M059J (cell line): ENCODE results near the gene KCNAB1. TPM values are rescaled to one million over a fixed set of nuclear protein-coding genes. Genes with fewer than 3 reads are reported as not detected.
"Not testable (repeated sequence)": the region's sequence is repeated elsewhere in the genome, so short reads cannot be mapped to it uniquely, and the experiment has no call there.

Experiments
- DNase-seq: peaks from one replicate; pipeline ENCODE4 v3.0.0-alpha.2; 2012; ENCODE audit warnings: low read depth
- total RNA-seq: library from RNA; depleted of rRNA; stranded (reverse); fragments of >200 nt; shearing (Covaris generic); gene quantifications from 2 replicates; pipeline ENCODE4 v1.2.3, GENCODE V29; 2014; rRNA removed

Gene KCNAB1
- total RNA-seq = 0.05 and 0.69 TPM in 2 replicates

GRCh38 chr3:156120528-156121251 lies at the start of gene KCNAB1:
KCNAB1 (plus strand) TSS chr3:156120578.
- DNase-seq = no peak

- DNase-seq = peak; percentile 10
These were observed 49.3 kb upstream of the KCNAB1 start for GRCh38 chr3:156071031-156071430.

- not testable (repeated sequence) for DNase-seq
These were observed 47.3 kb upstream of the KCNAB1 start for GRCh38 chr3:156072950-156073657.

GRCh38 chr3:156090126-156090525 lies 30.3 kb upstream of the KCNAB1 start:
- no peak for DNase-seq

GRCh38 chr3:156093964-156094363 lies 26.4 kb upstream of the KCNAB1 start:
- no peak for DNase-seq

- DNase-seq = no peak
These were observed 26.0 kb upstream of the KCNAB1 start for GRCh38 chr3:156094391-156094790.

- DNase-seq = not testable (repeated sequence)
These were observed 24.7 kb upstream of the KCNAB1 start for GRCh38 chr3:156095652-156096051.

- DNase-seq = no peak
These were observed 21.8 kb upstream of the KCNAB1 start for GRCh38 chr3:156098437-156099035.

- not testable (repeated sequence) for DNase-seq
These were observed 21.0 kb upstream of the KCNAB1 start for GRCh38 chr3:156099348-156099747.

GRCh38 chr3:156099984-156100383 lies 20.4 kb upstream of the KCNAB1 start:
- not testable (repeated sequence) for DNase-seq

- DNase-seq = no peak
These were observed 18.0 kb upstream of the KCNAB1 start for GRCh38 chr3:156102267-156102931.

GRCh38 chr3:156106721-156107373 lies 13.5 kb upstream of the KCNAB1 start:
- DNase-seq = no peak

- no peak for DNase-seq
These were observed 12.9 kb upstream of the KCNAB1 start for GRCh38 chr3:156107504-156107903.

GRCh38 chr3:156108616-156109015 lies 11.8 kb upstream of the KCNAB1 start:
- DNase-seq = no peak

- no peak for DNase-seq
These were observed 10.4 kb upstream of the KCNAB1 start for GRCh38 chr3:156109989-156110388.

GRCh38 chr3:156126467-156126866 lies 6.1 kb downstream of the KCNAB1 start:
- DNase-seq = no peak

- no peak for DNase-seq
These were observed 10.9 kb downstream of the KCNAB1 start for GRCh38 chr3:156131241-156131640.

GRCh38 chr3:156131799-156132198 lies 11.4 kb downstream of the KCNAB1 start:
- DNase-seq = no peak

GRCh38 chr3:156132313-156132712 lies 11.9 kb downstream of the KCNAB1 start:
- no peak for DNase-seq

- no peak for DNase-seq
These were observed 12.7 kb downstream of the KCNAB1 start for GRCh38 chr3:156133076-156133475.

GRCh38 chr3:156135921-156136638 lies 15.7 kb downstream of the KCNAB1 start:
- DNase-seq = no peak
